CD4-positive, alpha-beta T cell treated with Interleukin-10 for 1 hour (primary cell): ENCODE data around the gene ATP8B1.
"Not testable (repeated sequence)": the region's sequence is repeated elsewhere in the genome, so short reads cannot be mapped to it uniquely, and the experiment has no call there.

Source experiments
- DNase-seq: peaks from one replicate; pipeline ENCODE4 v3.0.0-alpha.2; 2020

The ATP8B1 gene

GRCh38 chr18:57803103-57803969, at the start of gene ATP8B1:
ATP8B1 (minus strand) TSS chr18:57803315; CDS start chr18:57731807, 71,508 bp downstream.
- no peak for DNase-seq

DNA sequence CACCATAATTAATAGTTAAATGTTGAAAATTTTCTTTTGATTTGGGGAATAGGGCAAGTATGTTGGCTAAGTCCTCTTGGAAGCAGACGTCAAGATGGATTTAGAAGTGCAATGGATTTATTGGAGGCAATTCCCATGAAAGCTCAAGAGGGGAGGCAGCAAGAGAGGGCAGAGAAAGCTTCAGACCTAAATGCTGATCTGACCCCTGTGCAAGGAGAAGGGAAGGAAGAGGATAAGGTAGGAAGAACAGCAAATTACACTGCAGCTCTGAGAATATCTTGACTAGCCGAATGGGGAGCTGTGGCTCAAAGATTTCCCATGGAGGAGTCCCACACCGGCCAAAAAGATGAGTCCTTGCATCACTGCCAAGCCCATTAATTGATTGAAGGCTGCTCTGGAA, 46.9 kb upstream of the ATP8B1 start:
- DNase-seq, result no peak

- not testable (repeated sequence) for DNase-seq
Measured at GRCh38 chr18:57848374-57848773, 45.3 kb upstream of the ATP8B1 start.

DNA sequence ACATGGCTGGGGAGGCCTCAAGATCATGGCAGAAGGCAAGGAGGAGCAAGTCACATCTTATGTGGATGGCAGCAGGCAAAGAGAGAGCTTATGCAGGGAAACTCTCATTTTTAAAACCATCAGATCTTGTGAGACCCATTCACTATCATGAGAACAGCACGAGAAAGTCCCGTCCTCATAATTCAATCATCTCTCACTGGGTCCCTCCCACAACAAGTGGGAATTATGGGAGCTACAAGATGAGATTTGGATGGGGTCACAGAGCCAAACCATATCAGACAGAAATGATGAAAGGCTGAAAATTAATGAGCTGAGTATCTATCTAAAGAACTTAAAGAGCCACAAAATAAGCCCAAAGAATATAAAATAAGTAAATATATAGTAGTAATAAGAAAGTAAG, 44.3 kb upstream of the ATP8B1 start:
- not testable (repeated sequence) for DNase-seq

DNA sequence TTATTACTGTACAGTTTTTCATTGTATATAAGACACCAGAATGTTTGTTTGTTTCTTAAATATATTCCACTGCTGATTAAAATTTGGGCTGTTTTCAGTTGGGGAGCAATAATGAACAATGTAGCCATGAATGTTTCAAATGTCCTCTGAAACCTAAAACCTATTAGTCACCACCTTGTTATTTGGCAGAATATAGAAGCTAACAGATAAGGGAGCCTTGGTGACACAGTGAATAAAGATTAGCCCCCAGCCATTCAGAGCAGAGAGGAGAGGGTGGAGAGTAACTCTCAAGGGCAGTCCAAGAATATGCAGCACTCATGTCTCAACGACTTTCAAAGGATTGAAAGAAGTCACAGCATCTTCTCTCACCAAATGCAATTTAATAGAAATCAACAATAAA, 43.1 kb upstream of the ATP8B1 start:
- DNase-seq, result no peak

- DNase-seq, result no peak
Measured at GRCh38 chr18:57845605-57846074, 42.5 kb upstream of the ATP8B1 start.

- DNase-seq, result no peak
Measured at GRCh38 chr18:57844319-57844718, 41.2 kb upstream of the ATP8B1 start.

GRCh38 chr18:57843386-57843785, 40.3 kb upstream of the ATP8B1 start:
- DNase-seq, result no peak

DNA sequence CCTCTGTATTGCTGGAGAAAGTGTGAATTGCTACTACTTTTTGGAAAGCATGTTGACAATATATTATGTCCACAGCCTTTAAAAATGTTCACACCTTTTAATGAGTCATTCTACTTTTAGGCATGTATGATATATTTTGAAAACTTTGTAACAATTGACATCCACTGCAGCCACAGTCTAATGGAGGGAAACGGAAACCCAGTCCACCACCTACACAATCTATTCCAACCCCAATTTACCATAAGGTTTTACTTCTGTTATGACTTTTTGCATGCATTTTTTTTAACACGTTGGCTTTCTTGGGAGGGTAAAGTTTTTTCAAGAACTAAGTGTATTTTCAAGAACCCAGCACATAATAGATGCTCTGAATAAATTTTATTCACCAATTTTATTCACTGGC, 38.5 kb upstream of the ATP8B1 start:
- no peak for DNase-seq

- no peak for DNase-seq
Measured at GRCh38 chr18:57839942-57840381, 36.8 kb upstream of the ATP8B1 start.

DNA sequence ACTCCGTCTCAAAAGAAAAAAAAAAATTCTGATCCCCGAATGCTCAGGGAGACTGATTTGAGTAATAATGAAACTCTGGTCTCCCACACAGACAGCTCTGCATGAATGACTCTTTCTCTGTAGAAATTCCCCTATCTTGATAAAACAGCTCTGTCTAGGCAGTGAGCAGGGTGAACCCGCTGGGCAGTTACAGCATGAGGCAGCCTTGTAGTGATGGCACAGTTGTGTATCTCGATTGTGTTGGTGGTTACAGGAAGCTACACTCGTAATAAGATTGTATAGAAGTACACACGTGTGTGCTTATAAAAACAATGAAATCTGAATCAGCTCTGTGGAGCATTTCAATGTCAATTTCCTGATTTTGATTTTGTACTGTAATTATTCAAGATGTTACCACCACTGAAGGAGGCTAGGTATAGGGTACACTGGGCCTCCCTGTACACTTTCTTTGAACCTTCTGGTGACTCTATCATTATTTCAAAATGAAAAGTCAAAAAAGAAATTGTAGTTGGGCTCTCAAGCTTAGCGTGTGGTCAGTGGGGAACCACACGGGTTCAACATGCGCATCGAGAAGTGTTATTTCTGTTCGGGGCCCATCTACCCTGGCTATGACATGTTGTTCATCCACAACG, 34.9 kb upstream of the ATP8B1 start:
- peak; percentile 0 for DNase-seq

DNA sequence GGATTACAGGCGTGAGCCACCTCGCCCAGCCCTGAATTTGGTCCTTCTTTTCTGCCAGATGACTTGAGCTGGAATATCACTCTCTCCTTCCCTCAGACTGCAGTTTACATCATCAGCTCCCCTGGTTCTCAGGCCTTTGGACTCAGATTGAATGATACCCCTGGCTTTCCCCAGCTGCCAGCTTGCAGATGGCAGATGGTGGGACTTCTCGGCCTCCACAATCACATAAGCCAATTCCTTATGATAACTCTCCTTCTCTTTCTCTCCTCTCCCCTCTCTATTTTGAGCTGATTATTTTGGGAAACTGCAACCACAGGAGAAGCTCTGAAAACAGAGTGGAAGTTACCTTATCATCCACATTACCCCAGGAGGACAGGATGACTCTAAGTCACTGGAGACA, 33.4 kb upstream of the ATP8B1 start:
- no peak for DNase-seq

- no peak for DNase-seq
Measured at GRCh38 chr18:57835904-57836303, 32.8 kb upstream of the ATP8B1 start.

- DNase-seq, result no peak
Measured at GRCh38 chr18:57834616-57835015, 31.5 kb upstream of the ATP8B1 start.

- peak; percentile 1 for DNase-seq
Measured at GRCh38 chr18:57833441-57834101, 30.5 kb upstream of the ATP8B1 start.

DNA sequence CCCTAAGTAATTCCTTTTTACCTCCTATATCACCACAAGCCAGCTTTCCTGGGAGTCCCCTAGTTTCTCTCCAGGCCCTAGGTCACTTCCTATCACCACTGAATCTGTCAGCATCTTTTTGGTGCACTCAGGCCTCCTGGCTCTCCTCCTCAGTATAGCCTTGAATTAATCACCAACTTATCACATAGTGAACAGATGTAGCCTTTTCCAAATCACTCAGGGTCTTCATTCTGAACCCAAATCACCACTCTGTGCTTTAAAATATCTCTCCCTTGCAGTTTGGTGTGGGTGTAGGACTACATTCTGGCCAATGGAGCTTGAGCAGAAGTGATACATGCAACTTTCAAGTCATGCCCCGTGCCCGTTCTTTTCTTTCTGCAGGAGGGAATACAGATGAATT, 29.6 kb upstream of the ATP8B1 start:
- DNase-seq, result no peak

DNA sequence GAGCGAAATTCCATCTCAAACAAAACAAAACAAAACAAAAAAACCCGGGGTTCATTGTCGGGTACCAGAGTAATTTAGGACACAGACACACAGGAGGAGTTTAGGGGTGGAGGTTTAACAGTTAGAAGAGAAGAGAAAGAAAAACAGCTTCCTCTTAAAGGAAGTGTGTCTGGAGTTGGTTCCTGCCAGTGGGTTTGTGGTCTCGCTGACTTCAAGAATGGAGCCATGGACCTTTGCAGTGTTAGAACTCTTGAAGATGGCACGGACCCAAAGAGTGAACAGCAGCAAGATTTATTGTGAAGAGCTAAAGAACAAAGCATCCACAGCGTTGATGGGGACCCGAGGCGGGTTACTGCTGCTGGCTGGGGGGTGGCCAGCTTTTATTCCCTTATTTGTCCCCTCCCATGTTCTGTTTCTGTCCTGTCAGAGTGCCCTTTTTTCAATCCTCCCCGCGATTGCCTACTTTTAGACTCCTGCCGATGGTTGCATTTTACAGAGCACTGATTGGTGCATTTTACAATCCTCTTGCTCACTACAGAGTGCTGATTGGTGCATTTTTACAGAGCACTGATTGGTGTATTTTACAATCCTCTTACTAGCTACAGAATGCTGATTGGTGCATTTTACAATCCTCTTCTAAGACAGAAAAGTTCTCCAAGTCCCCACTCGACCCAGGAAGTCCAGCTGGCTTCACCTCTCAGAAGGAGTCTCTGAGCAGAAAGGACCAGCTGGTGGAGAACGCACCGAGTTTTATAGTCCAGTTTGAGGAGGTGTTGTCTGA, 28.7 kb upstream of the ATP8B1 start:
- DNase-seq, result no peak

DNA sequence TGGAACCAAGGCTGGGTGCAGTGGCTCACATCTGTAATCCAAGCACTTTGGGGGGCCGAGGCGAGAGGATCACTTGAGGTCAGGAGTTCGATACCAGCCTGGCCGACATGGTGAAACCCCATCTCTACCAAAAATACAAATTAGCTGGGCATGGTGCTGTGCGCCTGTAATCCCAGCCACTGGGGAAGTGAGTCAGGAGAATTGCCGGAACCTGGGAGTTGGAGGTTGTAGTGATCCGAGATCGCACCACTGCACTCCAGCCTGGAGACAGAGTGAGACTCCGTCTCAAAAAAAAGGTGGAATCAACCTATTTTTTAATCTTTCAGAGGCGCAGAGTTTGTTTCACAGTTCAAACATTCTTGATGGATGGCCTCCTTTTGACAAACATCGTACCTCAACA, 24.5 kb upstream of the ATP8B1 start:
- DNase-seq, result no peak

- no peak for DNase-seq
Measured at GRCh38 chr18:57826252-57826651, 23.1 kb upstream of the ATP8B1 start.

DNA sequence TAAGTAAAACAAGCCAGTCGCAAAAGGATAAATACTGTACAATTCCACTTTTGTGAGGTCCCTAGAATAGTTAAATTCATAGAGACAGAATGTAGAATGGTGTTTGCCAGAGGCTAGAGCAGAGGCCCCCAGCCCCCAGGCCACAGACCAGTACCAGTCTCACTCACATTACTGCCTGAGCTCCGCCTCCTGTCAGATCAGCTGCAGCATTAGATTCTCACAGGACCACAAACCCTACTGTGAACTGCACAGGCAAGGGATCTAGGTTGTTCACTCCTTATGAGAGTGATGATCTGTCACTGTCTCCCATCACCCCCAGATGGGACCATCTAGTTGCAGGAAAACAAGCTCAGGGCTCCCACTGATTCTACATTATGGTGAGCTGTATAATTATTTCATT, 17.5 kb upstream of the ATP8B1 start:
- not testable (repeated sequence) for DNase-seq

DNA sequence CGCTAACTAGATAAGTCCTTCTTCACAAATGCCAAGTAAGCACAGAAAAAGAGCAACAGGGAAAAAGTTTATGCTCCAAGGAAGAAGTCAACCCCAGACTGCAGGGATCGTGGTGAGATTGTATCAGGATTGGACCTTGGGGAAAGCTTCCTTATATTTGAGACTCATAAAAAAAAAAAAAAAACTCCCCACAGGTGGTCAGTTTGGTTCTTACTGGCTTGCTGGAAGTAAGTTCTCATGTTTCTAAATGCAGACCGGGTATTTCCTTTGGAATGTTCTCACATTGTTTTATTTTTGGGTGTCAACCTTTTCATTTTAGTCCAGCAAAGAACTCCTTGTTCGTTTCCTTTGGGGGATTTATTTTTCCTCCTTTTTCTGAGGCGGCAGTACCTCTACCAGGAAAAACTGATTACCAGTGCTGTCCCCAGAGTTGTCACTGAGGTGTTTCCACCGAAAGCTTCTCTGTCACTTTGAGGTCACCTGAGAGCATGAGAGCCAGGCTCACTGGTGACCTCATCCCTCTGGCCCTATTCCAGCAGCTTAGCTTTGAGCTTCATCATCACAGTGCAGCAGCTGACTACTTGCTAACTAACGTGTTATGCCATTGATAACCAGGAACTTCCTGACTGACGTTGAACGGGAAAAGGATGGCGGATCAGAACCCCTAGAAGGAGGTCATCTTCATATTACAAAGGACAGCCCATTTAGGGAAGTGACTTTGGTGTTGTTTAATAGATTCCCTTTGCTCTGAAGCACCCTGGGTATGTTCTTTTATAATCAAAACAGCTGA, 16.8 kb upstream of the ATP8B1 start:
- DNase-seq, result no peak

GRCh38 chr18:57819119-57819518, 16.0 kb upstream of the ATP8B1 start:
- DNase-seq, result no peak
